ENCODE measurements around the gene GRIK5. TPM values are rescaled to one million over a fixed set of nuclear protein-coding genes. Genes with fewer than 3 reads are reported as not detected.
"Not testable (repeated sequence)": the region's sequence is repeated elsewhere in the genome, so short reads cannot be mapped to it uniquely, and the experiment has no call there.

Gene GRIK5
- total RNA-seq, 2 donors from 2014 or later: 22.3 to 24.8 TPM

- no peaks in the 10 kb centered on the region for H3K9me3 ChIP-seq
- H3K27me3 ChIP-seq (replicated peaks; ENCODE audit: insufficient read depth): peaks cover 6% of the 10 kb centered on the region
- no peak for DNase-seq (ENCODE audit: low spot score)
- no peaks in the 10 kb centered on the region for H3K36me3 ChIP-seq
- peaks cover 5 to 19% of the 10 kb centered on the region in 2 donors for H3K4me1 ChIP-seq (ENCODE audit: control insufficient read depth in 1 of 2, low read depth in 2 of 2)
- H3K4me3 ChIP-seq: no peak overlapping the region
- H3K27ac ChIP-seq: no peak overlapping the region
- no peak for ATAC-seq (ENCODE audit: insufficient number of reproducible peaks, low FRiP score, low read depth)
- TF ChIP-seq, protein P1, sequence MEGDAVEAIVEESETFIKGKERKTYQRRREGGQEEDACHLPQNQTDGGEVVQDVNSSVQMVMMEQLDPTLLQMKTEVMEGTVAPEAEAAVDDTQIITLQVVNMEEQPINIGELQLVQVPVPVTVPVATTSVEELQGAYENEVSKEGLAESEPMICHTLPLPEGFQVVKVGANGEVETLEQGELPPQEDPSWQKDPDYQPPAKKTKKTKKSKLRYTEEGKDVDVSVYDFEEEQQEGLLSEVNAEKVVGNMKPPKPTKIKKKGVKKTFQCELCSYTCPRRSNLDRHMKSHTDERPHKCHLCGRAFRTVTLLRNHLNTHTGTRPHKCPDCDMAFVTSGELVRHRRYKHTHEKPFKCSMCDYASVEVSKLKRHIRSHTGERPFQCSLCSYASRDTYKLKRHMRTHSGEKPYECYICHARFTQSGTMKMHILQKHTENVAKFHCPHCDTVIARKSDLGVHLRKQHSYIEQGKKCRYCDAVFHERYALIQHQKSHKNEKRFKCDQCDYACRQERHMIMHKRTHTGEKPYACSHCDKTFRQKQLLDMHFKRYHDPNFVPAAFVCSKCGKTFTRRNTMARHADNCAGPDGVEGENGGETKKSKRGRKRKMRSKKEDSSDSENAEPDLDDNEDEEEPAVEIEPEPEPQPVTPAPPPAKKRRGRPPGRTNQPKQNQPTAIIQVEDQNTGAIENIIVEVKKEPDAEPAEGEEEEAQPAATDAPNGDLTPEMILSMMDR (IDR thresholded peaks at IDR 0.05): no peak
Observed at GRCh38 chr19:41995959-41996797, 73.8 kb downstream of the GRIK5 start.

GRCh38 chr19:41994994-41995958 is 74.7 kb downstream of the GRIK5 start:
- Histone ChIP-seq H3K27ac (no peak overlapping the region), H3K36me3 (no peaks in the 10 kb centered on the region), H3K27me3 (replicated peaks; ENCODE audit: insufficient read depth) (peaks cover 6% of the 10 kb centered on the region), H3K4me3 (no peak overlapping the region), H3K9me3 (no peaks in the 10 kb centered on the region), H3K4me1 (ENCODE audit: control insufficient read depth in 1 of 2, low read depth in 2 of 2) (peaks cover 5 to 19% of the 10 kb centered on the region in 2 donors)
- ATAC-seq (ENCODE audit: insufficient number of reproducible peaks, low FRiP score, low read depth): no peak
- TF ChIP-seq, protein P1 (IDR thresholded peaks at IDR 0.05): no peak
- no peak for DNase-seq (ENCODE audit: low spot score)

GRCh38 chr19:41994521-41994971 is 75.5 kb downstream of the GRIK5 start:
- no peak overlapping the region for H3K27ac ChIP-seq
- DNase-seq (ENCODE audit: low spot score) (no peak), ATAC-seq (ENCODE audit: insufficient number of reproducible peaks, low FRiP score, low read depth) (no peak)
- peaks cover 6% of the 10 kb centered on the region for H3K27me3 ChIP-seq (replicated peaks; ENCODE audit: insufficient read depth)
- H3K9me3 ChIP-seq: no peaks in the 10 kb centered on the region
- peak overlapping the region; percentile 60 for H3K4me3 ChIP-seq
- TF ChIP-seq, protein P1 (IDR thresholded peaks at IDR 0.05): no peak
- H3K36me3 ChIP-seq: no peaks in the 10 kb centered on the region
- H3K4me1 ChIP-seq (ENCODE audit: control insufficient read depth in 1 of 2, low read depth in 2 of 2): peaks cover 5 to 19% of the 10 kb centered on the region in 2 donors

DNA sequence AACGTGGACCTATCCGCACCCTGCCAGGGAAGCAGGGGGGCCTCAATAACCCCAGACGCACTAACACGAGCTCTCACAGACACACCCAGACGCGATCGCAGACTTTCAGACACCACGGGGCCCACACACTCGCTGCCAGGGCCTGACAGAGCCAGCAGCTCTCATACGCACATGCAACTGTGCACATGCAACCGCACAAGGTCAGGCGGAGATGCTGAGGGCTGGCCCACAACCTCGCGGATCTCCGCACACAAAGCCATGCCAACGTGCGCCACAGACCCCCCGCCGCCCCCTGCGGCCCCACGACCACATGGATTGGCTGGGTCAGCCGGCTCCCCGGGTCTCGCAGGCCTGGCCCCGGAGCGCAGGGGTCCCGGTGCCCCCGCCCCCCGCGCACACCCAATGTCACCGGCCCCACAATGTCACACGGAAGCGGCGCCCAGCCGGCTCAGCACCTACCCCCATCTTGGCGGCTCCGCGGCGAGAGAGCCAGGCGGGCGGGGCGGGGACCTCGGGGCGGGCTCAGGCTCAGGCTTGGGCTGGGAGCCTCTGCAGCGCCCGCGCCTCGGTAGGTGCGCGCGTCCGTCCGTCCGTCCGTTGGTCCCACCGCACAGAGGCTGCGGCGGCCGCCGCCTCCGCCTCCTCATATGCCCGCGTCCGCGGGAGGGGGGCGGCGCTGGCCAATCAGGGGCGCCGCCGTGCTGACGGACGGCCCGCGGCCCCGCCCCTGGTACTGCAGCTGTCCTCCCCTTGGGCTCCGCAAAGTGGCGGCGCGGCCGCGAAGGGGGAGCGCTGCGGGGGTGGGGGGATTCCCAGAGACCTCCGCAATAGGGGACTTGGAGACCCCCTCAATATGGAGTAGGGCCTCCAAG is 76.2 kb downstream of the GRIK5 start, which contains the start of gene ATP1A3:
Gene ATP1A3 (minus strand): TSS at position 619 of the 872 bp plus-strand sequence. CDS start 154 bp downstream, at position 465.
- Histone ChIP-seq H3K36me3 (no peaks in the 10 kb centered on the region), H3K27ac (no peak within 1 kb of the TSS), H3K4me1 (ENCODE audit: control insufficient read depth in 1 of 2, low read depth in 2 of 2) (peaks cover 5 to 19% of the 10 kb centered on the region in 2 donors), H3K4me3 (peak within 1 kb of the TSS; percentile 60), H3K27me3 (replicated peaks; ENCODE audit: insufficient read depth) (peaks cover 6% of the 10 kb centered on the region), H3K9me3 (no peaks in the 10 kb centered on the region)
- DNase-seq (ENCODE audit: low spot score) (no peak), ATAC-seq (ENCODE audit: insufficient number of reproducible peaks, low FRiP score, low read depth) (no peak)
- TF ChIP-seq, protein P1 (IDR thresholded peaks at IDR 0.05): no peak

GRCh38 chr19:41991925-41992569 is 78.0 kb downstream of the GRIK5 start:
- not testable (repeated sequence) for H3K9me3 ChIP-seq; ATAC-seq (ENCODE audit: insufficient number of reproducible peaks, low FRiP score, low read depth); H3K4me3 ChIP-seq; H3K27ac ChIP-seq; H3K36me3 ChIP-seq; DNase-seq (ENCODE audit: low spot score); H3K27me3 ChIP-seq (replicated peaks; ENCODE audit: insufficient read depth)
- peaks cover 5 to 11% of the 10 kb centered on the region in 2 donors for H3K4me1 ChIP-seq (ENCODE audit: control insufficient read depth in 1 of 2, low read depth in 2 of 2)
